SK-N-SH (cell line): ENCODE data around the gene C1QTNF4. TPM values are rescaled to one million over a fixed set of nuclear protein-coding genes. Genes with fewer than 3 reads are reported as not detected.
A peak's percentile ranks its signal among the peaks of the same experiment; 100 is the strongest.

Experiments
- CTCF ChIA-PET: fragments of 300-600, 350-600 bp; formaldehyde crosslinking; extraction: SDS; loops from one replicate; lab custom pipeline; 2021; lab: Yijun Ruan, JAX
- POLR2A ChIA-PET: fragments of 350-600 bp; sonication (Branson Sonifier 250); formaldehyde crosslinking; extraction: SDS; loops from one replicate; lab custom pipeline; 2020; ENCODE audit warnings: antibody characterized with exemption, inconsistent platforms; lab: Yijun Ruan, JAX
- DNase-seq: peaks from one replicate; pipeline ENCODE4 v3.0.0; 2012
- H2AFZ ChIP-seq: fragments of 200-600 bp; sonication (generic); 2 replicates; pipeline ENCODE4 v1.8.1; 2016; ENCODE audit warnings: antibody characterized with exemption, mild to moderate bottlenecking, low read depth
- H3F3A ChIP-seq: fragments of 200-600 bp; sonication (generic); replicated peaks from 2 replicates; pipeline ENCODE3; 2016; ENCODE audit warnings: antibody characterized with exemption, mild to moderate bottlenecking; ENCODE audit not compliant: insufficient read depth
- H3K27ac ChIP-seq, 2 experiments: fragments of 200-500 bp in 1 of 2; fragments of 200-600 bp in 1 of 2; sonication (Bioruptor generic) in 1 of 2; sonication (generic), shearing (Covaris generic) in 1 of 2; 2 replicates each; pipeline versions ENCODE4 v1.5.1 to v1.6.1; 2014 to 2016; ENCODE audit warnings: low read depth in 2 of 2, inconsistent platforms in 1 of 2, low read length in 1 of 2, mild to moderate bottlenecking in 1 of 2, mixed read lengths in 1 of 2
- H3K27me3 ChIP-seq: fragments of 200-600 bp; sonication (generic), shearing (Covaris generic); 2 replicates; pipeline ENCODE4 v1.6.1; 2016; ENCODE audit warnings: mixed run types; ENCODE audit not compliant: insufficient read depth
- H3K36me3 ChIP-seq, 2 experiments: fragments of 200-500 bp in 1 of 2; fragments of 200-600 bp in 1 of 2; sonication (Bioruptor generic) in 1 of 2; sonication (generic) in 1 of 2; replicated peaks in 1 of 2; 2 replicates each; pipeline versions ENCODE3 to v1.5.1; 2014 to 2016; ENCODE audit warnings: low read length in 1 of 2, mild to moderate bottlenecking in 1 of 2; ENCODE audit not compliant: insufficient read depth in 2 of 2, control insufficient read depth in 1 of 2
- H3K4me1 ChIP-seq, 2 experiments: fragments of 200-500 bp in 1 of 2; fragments of 200-600 bp in 1 of 2; sonication (Bioruptor generic) in 1 of 2; sonication (generic), shearing (Covaris generic) in 1 of 2; 2 replicates each; pipeline versions ENCODE4 v1.5.1 to v1.6.1; 2014 to 2016; ENCODE audit warnings: low read depth in 1 of 2, low read length in 1 of 2, mixed run types in 1 of 2; ENCODE audit not compliant: insufficient read depth in 2 of 2, control insufficient read depth in 1 of 2
- H3K4me2 ChIP-seq: fragments of 200-600 bp; sonication (generic), shearing (Covaris generic); 2 replicates; pipeline ENCODE4 v1.6.1; 2017; ENCODE audit warnings: mixed run types
- H3K4me3 ChIP-seq, 2 experiments: fragments of 200-500 bp in 1 of 2; fragments of 200-600 bp in 1 of 2; sonication (Bioruptor generic) in 1 of 2; sonication (generic), shearing (Covaris generic) in 1 of 2; 2 replicates each; pipeline versions ENCODE4 v1.5.1 to v1.8.1; 2014 to 2016; ENCODE audit warnings: low read depth in 2 of 2, inconsistent platforms in 1 of 2, low read length in 1 of 2, mild to moderate bottlenecking in 1 of 2, mixed read lengths in 1 of 2, moderate library complexity in 1 of 2
- H3K79me2 ChIP-seq: fragments of 200-600 bp; sonication (generic); 2 replicates; pipeline ENCODE4 v1.8.1; 2017; ENCODE audit warnings: mild to moderate bottlenecking; ENCODE audit not compliant: insufficient read depth
- H3K9ac ChIP-seq: fragments of 200-600 bp; sonication (generic); 2 replicates; pipeline ENCODE4 v1.6.1; 2017; ENCODE audit warnings: mixed run types
- H3K9me2 ChIP-seq: fragments of 200-600 bp; sonication (generic); 2 replicates; pipeline ENCODE4 v1.6.1; 2017; ENCODE audit warnings: mixed run types
- H3K9me3 ChIP-seq: fragments of 200-600 bp; sonication (generic); 2 replicates; pipeline ENCODE4 v1.6.1; 2017; ENCODE audit warnings: mixed run types, mild to moderate bottlenecking, moderate library complexity
- H4K20me1 ChIP-seq: fragments of 200-600 bp; sonication (generic); 2 replicates; pipeline ENCODE4 v1.6.1; 2017; ENCODE audit warnings: mild to moderate bottlenecking, mixed run types; ENCODE audit not compliant: insufficient read depth
- CHD2 ChIP-seq: fragments of 150-350 bp; IDR thresholded peaks from 2 replicates; pipeline ENCODE4 v1.6.1; 2018; ENCODE audit warnings: low read length; ENCODE audit not compliant: partially characterized antibody
- EP300 ChIP-seq, 2 experiments: IDR thresholded peaks; 2 replicates each; pipeline versions ENCODE4 v1.4.0 to v1.6.1; 2012; ENCODE audit warnings: borderline replicate concordance in 1 of 2, low read depth in 1 of 2, low read length in 1 of 2
- EZH2phosphoT487 ChIP-seq: fragments of 200-600 bp; sonication (generic); IDR thresholded peaks from 2 replicates; pipeline ENCODE4 v1.6.1; 2017; ENCODE audit warnings: low read depth, mixed run types, mild to moderate bottlenecking, antibody characterized with exemption, moderate library complexity, borderline replicate concordance
- FOSL2 ChIP-seq: IDR thresholded peaks from 2 replicates; pipeline ENCODE4 v1.4.0; 2012; ENCODE audit warnings: low read depth, mild to moderate bottlenecking, moderate library complexity, borderline replicate concordance
- FOXJ3 ChIP-seq: sonication (generic); formaldehyde crosslinking; IDR thresholded peaks from 2 replicates; pipeline ENCODE4 v1.5.1; 2020; ENCODE audit warnings: mild to moderate bottlenecking, missing genetic modification reagents
- FOXM1 ChIP-seq: IDR thresholded peaks from 2 replicates; pipeline ENCODE4 v1.4.0; 2012; ENCODE audit warnings: low read depth, mild to moderate bottlenecking
- GABPA ChIP-seq: IDR thresholded peaks from 2 replicates; pipeline ENCODE4 v1.4.0; 2012; ENCODE audit warnings: low read depth, mild to moderate bottlenecking
- JUND ChIP-seq: IDR thresholded peaks from 2 replicates; pipeline ENCODE4 v1.4.0; 2012
- MXI1 ChIP-seq: IDR thresholded peaks from 2 replicates; pipeline ENCODE4 v1.6.1; 2012; ENCODE audit warnings: mild to moderate bottlenecking, low read depth, low read length, improper control_type of control experiment
- POLR2AphosphoS5 ChIP-seq: IDR thresholded peaks from 2 replicates; pipeline ENCODE4 v1.6.1; 2012; ENCODE audit warnings: low read depth, low read length
- RAD21 ChIP-seq: IDR thresholded peaks from 2 replicates; pipeline ENCODE4 v1.6.1; 2012; ENCODE audit warnings: mild to moderate bottlenecking, low read length
- RCOR1 ChIP-seq: fragments of 150-350 bp; IDR thresholded peaks from 2 replicates; pipeline ENCODE4 v1.6.1; 2017; ENCODE audit warnings: antibody characterized with exemption, low read length
- TAF1 ChIP-seq: IDR thresholded peaks from 2 replicates; pipeline ENCODE4 v1.6.1; 2012; ENCODE audit warnings: low read depth, mild to moderate bottlenecking, low read length, moderate library complexity, borderline replicate concordance
- TCF12 ChIP-seq: IDR thresholded peaks from 2 replicates; pipeline ENCODE4 v1.4.0; 2012
- YY1 ChIP-seq: IDR thresholded peaks from 2 replicates; pipeline ENCODE4 v1.4.0; 2012; ENCODE audit warnings: low read depth, mild to moderate bottlenecking
- WGBS: methylation state at CpG from one replicate; pipeline ENCODE4 v1.1.6; 2017; ENCODE audit warnings: low lambda C conversion rate; 5-methylcytosine and 5-hydroxymethylcytosine counted together
- polyA plus RNA-seq, 3 experiments: library from polyadenylated mRNA; depleted of rRNA; stranded (reverse); fragments of >200 nt; gene quantifications; 2 replicates each; pipeline ENCODE4 v1.2.3, GENCODE V29; 2012
- TF ChIP-seq, protein P1 (sequence below): IDR thresholded peaks from 2 replicates; pipeline ENCODE4 v1.6.1; 2012; ENCODE audit warnings: mild to moderate bottlenecking, low read depth, low read length, moderate library complexity
- TF ChIP-seq, protein P2 (sequence below): IDR thresholded peaks from 2 replicates; pipeline ENCODE4; 2012

C1QTNF4 gene
- polyA plus RNA-seq, 1 of the 3 experiments (the other 2 are of a cell fraction), result 0.08 TPM

DNA sequence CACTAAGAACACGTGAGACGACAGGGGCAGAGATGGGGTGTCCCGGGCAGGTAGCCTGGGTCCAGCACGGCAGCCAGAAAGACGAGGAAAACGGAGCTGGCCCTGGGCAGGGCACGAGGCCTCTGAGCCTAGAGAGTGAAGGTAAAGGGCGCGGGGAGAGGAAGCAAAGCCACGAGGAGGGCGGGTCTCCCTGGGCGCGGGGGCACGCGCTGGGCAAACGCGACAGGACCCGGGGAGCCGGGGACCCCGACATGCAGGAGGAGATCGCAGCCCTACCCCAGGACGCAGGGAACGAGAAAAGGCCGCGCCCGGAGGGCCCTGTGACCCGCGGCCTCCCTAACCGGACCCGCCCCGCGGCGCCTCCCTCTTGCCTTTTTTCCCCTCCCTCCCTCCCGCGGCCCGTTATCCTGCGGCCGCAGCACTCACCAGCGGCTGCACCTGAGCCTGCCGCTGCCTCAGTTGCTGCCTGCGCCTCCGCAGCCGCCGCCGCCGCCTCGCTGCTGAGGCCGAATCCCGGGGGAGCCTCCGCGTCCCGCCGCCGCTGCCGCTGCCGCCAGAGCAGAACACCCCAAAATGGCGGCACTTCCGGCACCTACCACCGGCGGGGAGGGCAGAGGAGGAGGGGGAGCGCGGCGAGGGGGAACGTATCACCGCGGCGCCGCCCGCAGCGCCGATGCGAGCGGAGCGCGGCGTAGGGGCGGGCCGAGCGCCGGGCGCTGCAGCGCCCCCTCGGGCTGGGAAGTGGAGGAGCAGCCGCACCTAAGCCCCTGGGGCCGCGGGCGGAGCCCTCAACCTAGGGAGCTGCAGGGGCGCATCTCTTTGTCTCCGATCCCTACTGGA lies 41.4 kb downstream of the C1QTNF4 start, which contains the start of gene CELF1 (continued):
- TF ChIP-seq POLR2AphosphoS5, result peak; percentile 79; the same call in 1 of the 2 replicates
- no peak for TF ChIP-seq FOXM1
- TF ChIP-seq, protein P1, sequence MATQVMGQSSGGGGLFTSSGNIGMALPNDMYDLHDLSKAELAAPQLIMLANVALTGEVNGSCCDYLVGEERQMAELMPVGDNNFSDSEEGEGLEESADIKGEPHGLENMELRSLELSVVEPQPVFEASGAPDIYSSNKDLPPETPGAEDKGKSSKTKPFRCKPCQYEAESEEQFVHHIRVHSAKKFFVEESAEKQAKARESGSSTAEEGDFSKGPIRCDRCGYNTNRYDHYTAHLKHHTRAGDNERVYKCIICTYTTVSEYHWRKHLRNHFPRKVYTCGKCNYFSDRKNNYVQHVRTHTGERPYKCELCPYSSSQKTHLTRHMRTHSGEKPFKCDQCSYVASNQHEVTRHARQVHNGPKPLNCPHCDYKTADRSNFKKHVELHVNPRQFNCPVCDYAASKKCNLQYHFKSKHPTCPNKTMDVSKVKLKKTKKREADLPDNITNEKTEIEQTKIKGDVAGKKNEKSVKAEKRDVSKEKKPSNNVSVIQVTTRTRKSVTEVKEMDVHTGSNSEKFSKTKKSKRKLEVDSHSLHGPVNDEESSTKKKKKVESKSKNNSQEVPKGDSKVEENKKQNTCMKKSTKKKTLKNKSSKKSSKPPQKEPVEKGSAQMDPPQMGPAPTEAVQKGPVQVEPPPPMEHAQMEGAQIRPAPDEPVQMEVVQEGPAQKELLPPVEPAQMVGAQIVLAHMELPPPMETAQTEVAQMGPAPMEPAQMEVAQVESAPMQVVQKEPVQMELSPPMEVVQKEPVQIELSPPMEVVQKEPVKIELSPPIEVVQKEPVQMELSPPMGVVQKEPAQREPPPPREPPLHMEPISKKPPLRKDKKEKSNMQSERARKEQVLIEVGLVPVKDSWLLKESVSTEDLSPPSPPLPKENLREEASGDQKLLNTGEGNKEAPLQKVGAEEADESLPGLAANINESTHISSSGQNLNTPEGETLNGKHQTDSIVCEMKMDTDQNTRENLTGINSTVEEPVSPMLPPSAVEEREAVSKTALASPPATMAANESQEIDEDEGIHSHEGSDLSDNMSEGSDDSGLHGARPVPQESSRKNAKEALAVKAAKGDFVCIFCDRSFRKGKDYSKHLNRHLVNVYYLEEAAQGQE, result no peak
- TF ChIP-seq EZH2phosphoT487, result no peak
- peak; percentile 56 for TF ChIP-seq CHD2
- peak; percentile 77 for TF ChIP-seq GABPA
- no peak for TF ChIP-seq FOXJ3
- peak; percentile 86 for TF ChIP-seq MXI1
- no peak; the same call in 1 of the 2 replicates for TF ChIP-seq RCOR1
- 0 out of 4 replicates have a peak, but pooled peaks of 1 of the 2 experiments have one; percentile 3 for TF ChIP-seq EP300 (IDR thresholded peaks at IDR 0.05; ENCODE audit: borderline replicate concordance in 1 of 2, low read depth in 1 of 2, low read length in 1 of 2)
- peak; percentile 24; the same call in 1 of the 2 replicates for TF ChIP-seq RAD21
- peak; percentile 94 for TF ChIP-seq YY1
- TF ChIP-seq, all 33 proteins: peak for 14

DNA sequence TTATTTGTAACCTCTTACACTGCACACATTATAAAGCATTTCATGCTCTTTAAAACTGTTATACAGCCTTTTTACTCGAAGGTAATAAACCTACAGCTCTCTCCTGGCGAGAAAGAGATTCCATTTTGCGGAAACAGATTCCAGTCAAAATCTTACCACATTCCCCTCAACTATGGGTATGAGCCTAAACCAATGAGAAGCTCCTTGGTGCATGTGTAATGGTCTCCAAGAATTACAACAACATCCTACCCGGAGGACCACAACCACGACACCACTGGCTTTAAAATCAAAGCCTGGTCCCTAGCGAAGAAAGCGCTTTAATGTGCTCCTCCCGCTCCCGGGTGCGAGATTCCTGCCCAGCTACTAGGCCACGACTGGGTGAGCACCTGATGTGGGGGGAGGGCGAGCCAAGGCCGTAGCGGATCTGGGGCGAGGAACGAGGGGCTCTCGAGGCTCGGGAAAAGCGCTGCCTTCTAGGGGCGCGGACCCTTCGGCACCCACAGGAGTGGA lies 42.1 kb downstream of the C1QTNF4 start:
- peaks cover 2 to 24% of the 10 kb centered on the region in 2 experiments for H3K36me3 ChIP-seq
- H3K4me3 ChIP-seq, result peak overlapping the region; percentile 63 to 88
- H3K27me3 ChIP-seq, result no peaks in the 10 kb centered on the region
- H3F3A ChIP-seq, result peaks cover 20% of the 10 kb centered on the region
- H3K9me3 ChIP-seq, result no peaks in the 10 kb centered on the region
- H4K20me1 ChIP-seq, result peaks cover 48% of the 10 kb centered on the region
- no peak overlapping the region for H2AFZ ChIP-seq
- peak overlapping the region; percentile 82 to 84 for H3K27ac ChIP-seq
- DNase-seq, result peak; percentile 52
- H3K4me2 ChIP-seq, result peak overlapping the region; percentile 84
- ChIA-PET POLR2A (interaction anchor here (0.7 to 1.1 kb wide), 2 partner anchors 19 to 296 kb away, joined by 3 read pairs; partner anchors contain the start of gene NUP160), CTCF (interaction anchor here (0.7 to 2.0 kb wide), 11 partner anchors 9 to 140 kb away, joined by 3 to 14 read pairs (median 4); partner anchors contain the start of genes C1QTNF4, KBTBD4 and NDUFS3)
- peaks cover 3 to 27% of the 10 kb centered on the region in 2 experiments; a peak in 2 of 4 replicates for H3K4me1 ChIP-seq
- H3K9me2 ChIP-seq, result no peaks in the 10 kb centered on the region
- TF ChIP-seq FOXJ3 (no peak), TAF1 (no peak), FOSL2 (no peak), TCF12 (no peak), CHD2 (no peak), JUND (no peak)
- TF ChIP-seq, protein P1, result no peak
- TF ChIP-seq, protein P2, sequence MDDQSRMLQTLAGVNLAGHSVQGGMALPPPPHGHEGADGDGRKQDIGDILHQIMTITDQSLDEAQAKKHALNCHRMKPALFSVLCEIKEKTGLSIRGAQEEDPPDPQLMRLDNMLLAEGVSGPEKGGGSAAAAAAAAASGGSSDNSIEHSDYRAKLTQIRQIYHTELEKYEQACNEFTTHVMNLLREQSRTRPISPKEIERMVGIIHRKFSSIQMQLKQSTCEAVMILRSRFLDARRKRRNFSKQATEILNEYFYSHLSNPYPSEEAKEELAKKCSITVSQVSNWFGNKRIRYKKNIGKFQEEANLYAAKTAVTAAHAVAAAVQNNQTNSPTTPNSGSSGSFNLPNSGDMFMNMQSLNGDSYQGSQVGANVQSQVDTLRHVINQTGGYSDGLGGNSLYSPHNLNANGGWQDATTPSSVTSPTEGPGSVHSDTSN, result no peak
- 12% methylated on average over 4 of the region's 22 CpGs for WGBS
- peak overlapping the region; percentile 94 for H3K9ac ChIP-seq
- peaks cover 60% of the 10 kb centered on the region for H3K79me2 ChIP-seq
